ENCODE results near the gene RPL5.

DNA sequence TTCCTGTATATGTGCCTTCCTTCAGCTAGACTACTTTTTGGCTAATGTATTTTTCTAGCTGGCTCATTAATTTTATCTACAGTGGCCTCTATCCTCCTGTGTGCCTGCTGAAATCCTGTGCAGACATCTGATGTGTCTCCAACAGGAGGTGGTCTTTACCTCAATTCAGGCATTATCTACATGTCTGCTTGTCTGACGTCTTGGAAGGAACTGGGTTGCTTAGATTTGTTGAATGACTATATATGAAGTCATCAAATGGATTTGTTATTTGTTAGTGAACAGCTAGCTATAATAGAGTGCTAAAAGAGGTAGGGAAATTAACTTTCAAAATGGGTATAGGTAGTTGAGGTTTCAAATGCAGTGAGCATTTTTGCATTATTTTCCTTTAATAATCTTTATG, 6.7 kb downstream of the RPL5 start:
- no peak for TF ChIP-seq CTCF (IDR thresholded peaks at IDR 0.05)
- no peak for TF ChIP-seq E2F1 (CRISPR knock-in tag; IDR thresholded peaks at IDR 0.05)
- TF ChIP-seq, protein P1, sequence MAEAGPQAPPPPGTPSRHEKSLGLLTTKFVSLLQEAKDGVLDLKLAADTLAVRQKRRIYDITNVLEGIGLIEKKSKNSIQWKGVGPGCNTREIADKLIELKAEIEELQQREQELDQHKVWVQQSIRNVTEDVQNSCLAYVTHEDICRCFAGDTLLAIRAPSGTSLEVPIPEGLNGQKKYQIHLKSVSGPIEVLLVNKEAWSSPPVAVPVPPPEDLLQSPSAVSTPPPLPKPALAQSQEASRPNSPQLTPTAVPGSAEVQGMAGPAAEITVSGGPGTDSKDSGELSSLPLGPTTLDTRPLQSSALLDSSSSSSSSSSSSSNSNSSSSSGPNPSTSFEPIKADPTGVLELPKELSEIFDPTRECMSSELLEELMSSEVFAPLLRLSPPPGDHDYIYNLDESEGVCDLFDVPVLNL (CRISPR knock-in tag; IDR thresholded peaks at IDR 0.05; ENCODE audit: borderline replicate concordance, low read depth): no peak
- TF ChIP-seq CREB1 (CRISPR knock-in tag; IDR thresholded peaks at IDR 0.05): no peak
- no peak for TF ChIP-seq USF2 (CRISPR knock-in tag; IDR thresholded peaks at IDR 0.05)
- TF ChIP-seq, protein P2, sequence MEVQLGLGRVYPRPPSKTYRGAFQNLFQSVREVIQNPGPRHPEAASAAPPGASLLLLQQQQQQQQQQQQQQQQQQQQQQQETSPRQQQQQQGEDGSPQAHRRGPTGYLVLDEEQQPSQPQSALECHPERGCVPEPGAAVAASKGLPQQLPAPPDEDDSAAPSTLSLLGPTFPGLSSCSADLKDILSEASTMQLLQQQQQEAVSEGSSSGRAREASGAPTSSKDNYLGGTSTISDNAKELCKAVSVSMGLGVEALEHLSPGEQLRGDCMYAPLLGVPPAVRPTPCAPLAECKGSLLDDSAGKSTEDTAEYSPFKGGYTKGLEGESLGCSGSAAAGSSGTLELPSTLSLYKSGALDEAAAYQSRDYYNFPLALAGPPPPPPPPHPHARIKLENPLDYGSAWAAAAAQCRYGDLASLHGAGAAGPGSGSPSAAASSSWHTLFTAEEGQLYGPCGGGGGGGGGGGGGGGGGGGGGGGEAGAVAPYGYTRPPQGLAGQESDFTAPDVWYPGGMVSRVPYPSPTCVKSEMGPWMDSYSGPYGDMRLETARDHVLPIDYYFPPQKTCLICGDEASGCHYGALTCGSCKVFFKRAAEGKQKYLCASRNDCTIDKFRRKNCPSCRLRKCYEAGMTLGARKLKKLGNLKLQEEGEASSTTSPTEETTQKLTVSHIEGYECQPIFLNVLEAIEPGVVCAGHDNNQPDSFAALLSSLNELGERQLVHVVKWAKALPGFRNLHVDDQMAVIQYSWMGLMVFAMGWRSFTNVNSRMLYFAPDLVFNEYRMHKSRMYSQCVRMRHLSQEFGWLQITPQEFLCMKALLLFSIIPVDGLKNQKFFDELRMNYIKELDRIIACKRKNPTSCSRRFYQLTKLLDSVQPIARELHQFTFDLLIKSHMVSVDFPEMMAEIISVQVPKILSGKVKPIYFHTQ (CRISPR knock-in tag; IDR thresholded peaks at IDR 0.05): no peak

Data from WTC11 (cell line).